Endothelial cell (in vitro differentiated cells): ENCODE data around the gene NAP1L1. TPM values are rescaled to one million over a fixed set of nuclear protein-coding genes. Genes with fewer than 3 reads are reported as not detected.
A peak's percentile ranks its signal among the peaks of the same experiment; 100 is the strongest.

Experiments
- DNase-seq: peaks from one replicate; pipeline ENCODE4 v3.0.0; 2021; ENCODE audit warnings: low spot score
- H3K27ac Mint-ChIP-seq: one replicate; pipeline ENCODE4 v1.8.0; 2021; ENCODE audit warnings: mixed read lengths, inconsistent platforms; ENCODE audit not compliant: unreplicated experiment
- H3K27me3 Mint-ChIP-seq: one replicate; pipeline ENCODE4 v1.8.0; 2021; ENCODE audit warnings: mild to moderate bottlenecking, moderate library complexity, mixed read lengths, inconsistent platforms; ENCODE audit not compliant: unreplicated experiment
- H3K36me3 Mint-ChIP-seq: one replicate; pipeline ENCODE4 v1.8.0; 2021; ENCODE audit warnings: mild to moderate bottlenecking, low read depth, mixed read lengths, inconsistent platforms; ENCODE audit not compliant: unreplicated experiment
- H3K4me1 Mint-ChIP-seq: one replicate; pipeline ENCODE4 v1.8.0; 2021; ENCODE audit warnings: mild to moderate bottlenecking, mixed read lengths, inconsistent platforms; ENCODE audit not compliant: unreplicated experiment
- H3K4me3 Mint-ChIP-seq: one replicate; pipeline ENCODE4 v1.8.0; 2021; ENCODE audit warnings: mild to moderate bottlenecking, mixed read lengths, inconsistent platforms; ENCODE audit not compliant: unreplicated experiment
- H3K9me3 Mint-ChIP-seq: one replicate; pipeline ENCODE4 v1.8.0; 2021; ENCODE audit warnings: mixed read lengths, inconsistent platforms; ENCODE audit not compliant: unreplicated experiment
- total RNA-seq: library from RNA; stranded (reverse); fragmentation: NEBNext Ultra II Directional; extraction: Animal tissue kit (Norgen Biotek cat#: 25700); gene quantifications from one replicate; pipeline ENCODE4 v1.2.1, GENCODE V29; 2021; ENCODE audit not compliant: unreplicated experiment
- TF ChIP-seq, protein P1 (sequence below): fragments of 200-600 bp; sonication (generic); IDR thresholded peaks from one replicate; pipeline ENCODE4 v1.5.0; 2021; ENCODE audit warnings: antibody characterized with exemption; ENCODE audit not compliant: unreplicated experiment

NAP1L1 gene
- total RNA-seq, 1 donor from 2014 or later = 603 TPM

DNA sequence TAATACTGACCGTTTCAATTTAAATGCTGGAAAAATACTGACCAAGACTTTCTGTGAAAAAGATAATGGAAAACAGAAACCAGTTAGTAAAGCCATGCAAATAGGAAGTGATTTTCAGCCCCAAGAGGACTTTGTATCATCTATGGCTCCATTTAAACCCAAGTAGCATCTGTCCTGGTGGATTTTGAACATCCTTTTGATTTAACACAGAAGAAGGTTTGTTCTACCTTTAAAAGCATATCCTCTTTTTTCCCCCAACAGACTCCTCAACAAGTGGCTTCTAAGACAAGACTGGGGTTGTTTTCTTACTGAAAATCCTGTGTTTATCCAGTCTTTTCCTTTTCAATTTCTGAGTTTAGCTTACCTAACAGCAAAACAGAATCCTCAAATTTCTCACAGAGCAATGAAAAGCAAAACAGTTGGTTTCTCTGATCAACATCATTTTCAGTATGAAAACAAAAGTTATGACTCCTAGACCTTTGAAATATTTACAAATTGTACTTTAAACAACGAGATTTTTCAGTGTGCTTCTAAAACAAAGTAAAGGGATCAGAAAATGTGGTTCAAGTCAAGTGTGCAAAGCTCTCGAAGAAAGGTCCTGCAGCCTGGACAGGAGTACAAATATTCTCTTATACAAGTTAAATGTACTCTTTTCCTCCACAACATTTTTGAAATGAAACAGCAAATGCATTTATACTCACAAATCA, 55.8 kb downstream of the NAP1L1 start:
- Mint-ChIP-seq H3K27ac (peak overlapping the region; percentile 42), H3K9me3 (no peaks in the 10 kb centered on the region), H3K27me3 (peaks cover 13% of the 10 kb centered on the region), H3K36me3 (peaks cover 22% of the 10 kb centered on the region), H3K4me1 (peaks cover 36% of the 10 kb centered on the region), H3K4me3 (peak overlapping the region; percentile 97)
- DNase-seq = no peak
- TF ChIP-seq, protein P1, sequence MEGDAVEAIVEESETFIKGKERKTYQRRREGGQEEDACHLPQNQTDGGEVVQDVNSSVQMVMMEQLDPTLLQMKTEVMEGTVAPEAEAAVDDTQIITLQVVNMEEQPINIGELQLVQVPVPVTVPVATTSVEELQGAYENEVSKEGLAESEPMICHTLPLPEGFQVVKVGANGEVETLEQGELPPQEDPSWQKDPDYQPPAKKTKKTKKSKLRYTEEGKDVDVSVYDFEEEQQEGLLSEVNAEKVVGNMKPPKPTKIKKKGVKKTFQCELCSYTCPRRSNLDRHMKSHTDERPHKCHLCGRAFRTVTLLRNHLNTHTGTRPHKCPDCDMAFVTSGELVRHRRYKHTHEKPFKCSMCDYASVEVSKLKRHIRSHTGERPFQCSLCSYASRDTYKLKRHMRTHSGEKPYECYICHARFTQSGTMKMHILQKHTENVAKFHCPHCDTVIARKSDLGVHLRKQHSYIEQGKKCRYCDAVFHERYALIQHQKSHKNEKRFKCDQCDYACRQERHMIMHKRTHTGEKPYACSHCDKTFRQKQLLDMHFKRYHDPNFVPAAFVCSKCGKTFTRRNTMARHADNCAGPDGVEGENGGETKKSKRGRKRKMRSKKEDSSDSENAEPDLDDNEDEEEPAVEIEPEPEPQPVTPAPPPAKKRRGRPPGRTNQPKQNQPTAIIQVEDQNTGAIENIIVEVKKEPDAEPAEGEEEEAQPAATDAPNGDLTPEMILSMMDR = no peak

DNA sequence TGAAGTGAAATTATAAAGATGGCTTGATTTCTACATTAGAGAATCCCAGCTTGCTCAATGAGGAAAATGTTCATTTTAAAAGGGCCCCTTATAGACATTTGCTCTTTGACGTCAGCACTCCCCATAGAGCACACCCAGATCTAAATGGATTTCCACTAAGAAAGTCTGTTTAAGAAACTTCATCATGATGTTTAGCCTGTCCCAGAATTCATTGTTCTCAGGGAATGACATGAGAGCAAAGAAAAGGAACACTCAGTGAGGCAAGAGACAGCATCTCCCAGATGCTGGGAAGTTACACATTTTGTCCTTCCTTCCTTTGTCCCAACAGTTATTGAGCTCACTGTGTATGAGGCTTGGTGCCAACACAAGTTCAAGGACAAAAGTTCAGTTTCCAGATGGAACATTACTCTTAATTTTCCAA, 57.8 kb downstream of the NAP1L1 start:
- Mint-ChIP-seq H3K36me3 (peaks cover 22% of the 10 kb centered on the region), H3K4me3 (no peak overlapping the region), H3K4me1 (peaks cover 22% of the 10 kb centered on the region), H3K27ac (peak overlapping the region; percentile 88), H3K27me3 (peaks cover 8% of the 10 kb centered on the region), H3K9me3 (no peaks in the 10 kb centered on the region)
- TF ChIP-seq, protein P1 = no peak
- DNase-seq = no peak

DNA sequence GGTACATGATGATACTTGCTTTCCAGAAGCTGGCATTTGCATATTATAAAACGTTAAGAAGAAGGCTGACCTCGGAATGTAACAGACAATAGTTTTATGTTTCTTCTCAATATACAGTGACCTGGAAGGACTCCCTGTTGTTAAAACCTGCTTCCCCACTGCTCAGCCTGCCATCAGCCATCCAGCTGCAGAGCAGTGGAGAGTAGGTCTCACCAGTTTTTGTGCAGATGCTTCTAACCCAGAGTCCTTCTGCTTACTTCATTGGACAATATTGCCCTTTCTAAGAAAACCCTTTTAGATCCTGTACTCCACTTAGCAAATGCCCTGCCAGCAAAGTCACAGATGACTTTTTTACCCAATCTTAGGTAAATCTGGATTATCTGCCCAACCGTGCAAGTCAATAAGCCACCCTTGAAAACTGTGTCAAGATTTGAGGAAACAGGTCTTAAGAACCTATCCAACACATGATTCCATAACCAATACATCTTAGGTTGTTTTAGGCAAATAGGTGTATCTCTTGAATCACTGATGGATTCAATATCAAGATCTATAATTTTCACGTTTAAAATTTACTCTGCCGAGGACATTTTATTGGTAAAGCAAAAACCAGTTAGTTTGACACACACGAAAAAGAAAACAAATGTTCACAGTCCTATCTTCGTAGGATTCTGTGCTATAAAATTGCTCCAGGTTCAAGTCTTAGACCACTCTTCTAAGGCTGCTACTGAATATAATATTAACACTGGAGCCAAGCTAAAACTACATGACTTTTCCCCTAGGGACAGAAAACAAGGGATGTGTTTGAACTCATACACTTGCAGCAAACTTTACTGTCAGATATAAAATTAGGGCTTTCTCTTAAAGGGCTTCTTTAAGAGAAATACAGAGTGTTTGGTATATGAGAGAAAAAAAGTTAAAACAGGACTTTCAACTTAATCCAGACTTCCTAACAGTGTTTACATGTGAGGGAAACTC, 58.6 kb downstream of the NAP1L1 start:
- Mint-ChIP-seq H3K9me3 (no peaks in the 10 kb centered on the region), H3K4me3 (no peak overlapping the region), H3K4me1 (peaks cover 22% of the 10 kb centered on the region), H3K36me3 (peaks cover 22% of the 10 kb centered on the region), H3K27ac (peak overlapping the region; percentile 88), H3K27me3 (peaks cover 7% of the 10 kb centered on the region)
- TF ChIP-seq, protein P1 = no peak
- DNase-seq = no peak

DNA sequence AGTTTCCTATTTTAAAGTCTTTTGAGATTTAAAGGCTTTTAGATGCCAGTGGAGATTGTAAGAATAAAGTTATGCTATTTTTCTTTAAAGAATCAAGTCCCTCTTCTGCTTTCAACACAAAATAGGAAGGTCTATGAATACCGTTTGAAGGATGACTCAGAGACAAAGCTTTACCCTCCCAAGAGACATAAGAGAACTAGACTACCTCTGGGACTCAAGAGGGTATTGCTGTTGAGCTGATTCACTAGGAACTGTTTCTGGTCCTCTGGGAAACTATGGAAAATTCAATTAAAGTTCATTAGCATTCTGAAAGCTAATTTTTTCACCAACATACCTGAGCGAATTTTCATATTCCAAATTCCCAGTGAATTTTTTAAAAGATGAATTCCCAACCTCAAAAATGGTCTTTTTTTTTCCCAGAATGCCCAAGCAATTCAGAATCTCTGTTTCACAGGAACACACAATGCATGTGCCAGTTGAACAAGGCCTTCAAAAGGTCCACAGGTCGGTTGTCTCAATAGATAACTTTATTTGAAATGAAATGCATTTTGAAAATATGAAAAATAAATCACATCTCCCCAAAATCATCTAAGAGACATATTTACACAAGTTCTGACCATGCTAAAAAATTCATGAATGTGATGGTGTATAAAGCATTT, 59.4 kb downstream of the NAP1L1 start:
- Mint-ChIP-seq H3K9me3 (no peaks in the 10 kb centered on the region), H3K4me1 (peaks cover 23% of the 10 kb centered on the region), H3K36me3 (peaks cover 17% of the 10 kb centered on the region), H3K27me3 (peaks cover 2% of the 10 kb centered on the region), H3K27ac (no peak overlapping the region), H3K4me3 (no peak overlapping the region)
- TF ChIP-seq, protein P1 = no peak
- no peak for DNase-seq
